HG03469 (cell line): ENCODE data around the gene ADAMTSL5.
"Not testable (repeated sequence)": the region's sequence is repeated elsewhere in the genome, so short reads cannot be mapped to it uniquely, and the experiment has no call there.

ENCODE experiments used
- ATAC-seq: cut with Tn5 transposase; IDR thresholded peaks from one replicate; pipeline ENCODE4 v1.9.1; 2021; ENCODE audit warnings: mild to moderate bottlenecking, moderate library complexity, moderate number of reproducible peaks; ENCODE audit not compliant: unreplicated experiment

Gene ADAMTSL5

DNA sequence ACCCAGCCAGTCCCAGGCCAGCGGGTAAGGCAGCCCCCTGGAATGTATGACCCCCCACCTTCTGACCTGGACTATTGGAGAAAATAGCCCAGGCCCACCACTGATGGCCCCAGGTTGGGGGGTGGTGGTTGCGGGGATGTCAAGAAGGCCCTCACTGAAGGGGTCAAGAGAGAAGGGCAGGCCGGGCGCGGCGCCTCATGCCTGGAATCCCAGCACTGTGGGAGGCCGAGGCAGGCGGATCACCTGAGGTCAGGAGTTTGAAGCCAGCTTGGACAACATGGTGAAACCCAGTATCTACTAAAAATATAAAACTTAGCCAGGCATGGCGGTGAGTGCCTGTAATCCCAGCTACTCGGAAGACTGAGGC is 1.5 kb upstream of the ADAMTSL5 start:
- no peak for ATAC-seq

DNA sequence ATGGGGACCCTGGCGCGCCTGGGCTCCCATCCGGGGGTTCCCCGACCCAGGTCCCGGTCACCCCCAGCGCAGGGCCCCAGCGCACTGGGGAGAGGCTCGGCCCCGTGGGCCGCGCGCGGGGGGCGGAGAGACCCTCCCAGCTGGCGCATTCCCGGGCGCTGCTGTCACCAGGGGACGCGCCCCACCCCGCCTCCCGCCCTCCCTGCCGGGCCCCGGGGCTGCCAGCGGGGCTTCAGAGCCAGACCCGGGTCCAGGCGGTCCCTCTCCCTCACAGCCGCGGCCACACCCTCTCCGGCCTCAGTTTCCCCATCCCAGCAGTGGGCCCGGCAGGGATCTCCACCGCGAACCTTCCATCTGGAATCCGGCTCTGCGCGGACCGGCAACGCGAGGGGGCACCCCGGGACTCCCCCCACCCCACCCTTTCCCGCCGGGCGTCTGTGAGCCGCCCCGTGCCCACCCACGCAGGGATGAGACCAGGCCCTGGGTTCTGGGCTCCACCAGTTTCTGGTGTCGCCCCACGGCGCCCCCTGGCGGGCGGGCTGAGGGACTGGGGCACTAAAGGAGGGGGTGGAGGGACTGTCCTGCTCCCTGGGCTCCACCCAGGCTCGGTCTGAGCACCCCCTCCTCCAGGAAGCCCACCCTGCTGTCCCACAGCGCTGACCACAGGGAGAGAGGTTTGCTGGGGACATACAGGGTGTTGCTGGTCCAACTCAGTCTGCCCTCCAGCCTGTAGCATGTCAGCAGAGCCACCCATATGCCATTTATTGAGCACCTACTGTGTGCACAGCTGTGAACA is 878 bp upstream of the ADAMTSL5 start:
- ATAC-seq: no peak

DNA sequence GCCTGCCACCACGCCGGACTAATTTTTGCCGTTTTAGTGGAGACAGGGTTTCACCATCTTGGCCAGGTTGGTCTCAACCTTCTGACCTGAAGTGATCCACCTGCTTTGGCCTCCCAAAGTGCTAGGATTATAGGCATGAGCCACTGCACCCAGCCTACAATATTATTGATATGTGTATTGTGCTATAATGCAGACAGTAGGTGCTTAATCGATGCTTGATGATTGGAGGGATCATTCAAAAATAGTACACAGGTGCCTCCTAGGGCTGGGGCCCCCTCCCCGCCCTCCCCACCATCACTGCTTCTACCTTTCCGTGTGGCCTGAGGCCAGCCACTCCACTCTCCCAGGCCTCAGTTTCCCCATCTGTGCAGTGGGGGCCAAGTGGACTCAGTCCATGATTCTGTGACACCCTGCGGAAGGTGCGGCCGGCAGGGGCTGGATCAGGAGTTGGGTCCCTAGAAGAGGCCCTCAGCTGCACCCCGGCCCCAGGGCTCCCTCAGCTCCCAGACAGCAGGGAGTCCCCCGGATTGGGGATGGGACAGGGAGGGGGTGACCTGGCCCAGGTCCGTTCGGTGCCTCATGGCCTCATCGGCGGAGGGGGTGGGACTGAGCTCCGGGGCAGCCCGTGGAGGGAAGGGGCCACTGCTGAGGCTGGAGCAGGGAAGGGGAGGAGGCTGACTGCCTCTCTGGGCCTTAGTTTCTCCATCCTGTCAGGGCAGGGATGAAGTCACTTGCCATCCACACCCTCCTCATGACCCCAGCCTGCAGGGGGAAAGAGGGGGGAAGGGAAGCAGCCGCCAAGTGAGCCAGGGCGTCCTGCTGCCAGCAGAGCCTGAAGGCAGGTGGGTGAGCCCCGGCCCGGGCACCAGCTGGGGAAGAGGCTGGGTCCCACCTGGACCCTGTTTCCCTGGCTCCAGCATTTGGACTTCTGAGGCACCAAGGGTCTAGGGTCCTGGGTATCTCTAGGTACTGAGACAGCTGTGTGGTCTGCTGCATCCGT is 1.2 kb downstream of the ADAMTSL5 start:
- no peak for ATAC-seq

DNA sequence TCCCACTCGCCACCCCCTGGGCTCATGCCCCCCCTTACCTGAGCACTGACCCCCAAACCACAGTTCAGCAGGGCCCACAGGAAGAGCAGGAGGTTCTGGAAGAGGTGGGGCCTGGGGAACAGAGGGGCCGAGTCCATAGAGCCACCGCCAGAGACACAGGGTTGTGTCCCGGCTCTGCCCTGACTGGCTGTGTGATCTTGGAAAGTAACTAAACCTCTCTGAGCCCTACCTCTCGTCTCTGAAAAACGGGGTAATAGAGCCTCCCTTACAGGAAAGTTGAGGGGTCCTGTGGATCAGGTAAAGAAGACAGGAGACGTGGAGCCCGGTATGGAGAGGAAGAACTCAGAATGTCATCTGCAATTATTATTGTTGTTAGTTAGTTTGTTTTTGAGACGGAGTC is 2.0 kb downstream of the ADAMTSL5 start:
- no peak for ATAC-seq

DNA sequence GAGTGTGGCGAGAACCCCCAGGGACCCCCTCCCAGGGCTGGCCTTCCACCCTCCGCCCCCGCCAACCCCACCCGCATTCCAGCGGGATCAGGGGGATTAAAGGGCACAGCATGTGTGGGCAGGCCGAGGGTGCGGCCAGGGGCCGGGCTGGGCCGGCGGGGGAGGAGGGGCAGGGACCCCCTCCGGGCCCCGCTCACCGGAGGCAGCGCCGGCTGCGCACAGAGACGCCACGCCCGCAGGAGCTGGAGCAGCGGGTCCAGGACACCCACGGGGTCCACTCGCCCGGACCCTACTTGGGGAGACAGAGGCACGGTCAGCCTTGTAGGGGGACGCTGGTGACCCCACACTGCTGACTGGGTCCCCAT is 2.4 kb downstream of the ADAMTSL5 start:
- ATAC-seq: no peak

DNA sequence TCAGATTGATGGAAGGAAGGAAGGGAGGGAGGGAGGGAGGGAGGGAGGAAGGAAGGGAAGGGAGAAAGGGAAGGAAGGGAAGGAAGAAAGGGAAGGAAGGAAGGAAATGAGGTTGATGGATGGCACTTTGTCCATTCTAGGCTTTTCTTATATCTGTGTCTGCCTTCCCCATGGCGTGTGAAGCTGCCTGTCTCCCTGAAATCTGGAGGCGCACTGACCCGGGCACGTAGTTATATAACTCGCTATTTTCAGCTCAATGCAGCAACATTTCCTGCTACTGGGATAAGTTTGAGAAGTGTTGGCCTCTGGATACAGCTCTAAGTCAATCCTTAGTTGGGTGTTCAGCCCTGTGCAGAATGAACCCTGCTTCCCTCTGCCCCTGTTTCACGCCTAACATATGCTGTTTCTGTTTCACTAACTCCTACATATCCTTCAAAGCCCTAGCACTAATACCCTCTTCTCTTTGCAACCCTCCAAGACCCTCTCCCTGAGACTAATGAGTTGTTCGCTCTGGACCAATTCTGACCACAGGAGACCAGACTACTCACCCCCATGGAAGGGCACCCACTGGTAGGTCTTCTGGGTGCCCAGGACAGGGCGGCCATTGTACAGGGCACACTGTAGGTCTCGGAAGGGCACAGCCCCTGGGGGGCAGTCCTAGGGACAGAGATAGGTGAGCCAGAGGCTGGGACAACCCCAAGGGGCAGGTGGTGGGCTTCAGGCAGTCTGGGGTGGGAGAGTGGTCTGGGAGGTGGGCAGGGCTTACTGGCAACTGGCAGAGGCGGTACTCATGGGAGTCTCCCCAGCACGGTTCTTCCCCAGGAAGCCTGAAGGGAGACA is 3.0 kb downstream of the ADAMTSL5 start:
- ATAC-seq: no peak

DNA sequence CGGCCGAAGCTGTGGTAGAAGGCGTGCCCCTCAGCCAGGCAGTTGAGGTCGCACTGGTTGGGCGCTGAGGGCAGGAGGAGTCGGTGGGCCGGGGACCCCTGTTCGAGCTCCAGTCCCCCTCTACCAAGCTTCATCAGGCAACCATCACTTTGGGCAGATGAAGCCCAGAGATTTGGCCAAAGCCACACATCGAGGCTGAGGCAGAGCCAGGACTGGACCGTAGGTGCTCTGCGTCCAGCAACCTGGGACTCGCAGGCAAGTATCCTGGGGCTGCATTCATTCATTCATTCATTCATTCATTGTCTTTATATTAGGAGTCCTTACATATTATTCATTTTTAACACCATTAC is 4.3 kb downstream of the ADAMTSL5 start:
- no peak for ATAC-seq

DNA sequence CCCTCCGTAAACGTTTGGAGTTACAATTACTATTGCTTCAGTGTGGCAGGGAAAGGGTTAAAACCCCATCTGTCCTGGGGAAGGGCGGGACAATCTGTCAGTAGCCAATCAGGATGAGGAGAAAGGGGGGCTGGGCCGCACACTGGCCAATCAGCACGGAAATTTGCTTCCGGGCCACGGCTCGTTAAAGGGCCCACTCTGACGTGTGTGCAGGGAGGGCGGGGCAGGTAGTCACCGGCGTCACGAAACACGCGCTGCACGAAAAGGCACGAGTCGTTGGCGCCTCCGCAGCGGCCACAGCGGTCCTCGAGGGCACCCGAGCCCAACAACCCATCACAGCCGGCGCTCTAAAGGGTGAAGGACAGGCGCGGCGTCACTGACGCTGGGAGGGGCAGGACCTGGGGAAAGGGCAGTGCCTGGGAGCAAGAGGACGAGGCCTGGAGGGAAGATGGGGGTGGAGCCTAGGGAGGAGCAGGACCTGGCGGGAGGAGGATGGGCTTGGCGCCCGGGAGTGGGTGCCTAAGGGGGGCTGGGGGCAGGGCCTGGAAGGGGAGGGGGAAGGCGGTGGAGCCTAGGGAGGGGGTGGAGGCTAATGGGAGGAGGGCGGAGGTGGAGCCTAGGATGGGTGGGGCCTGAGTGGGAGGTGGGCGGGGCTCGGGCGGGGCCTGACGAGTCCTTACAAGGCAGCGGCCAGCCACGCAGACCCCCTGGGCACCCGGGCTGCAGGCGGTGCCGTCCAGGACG is 4.9 kb downstream of the ADAMTSL5 start:
- no peak for ATAC-seq

DNA sequence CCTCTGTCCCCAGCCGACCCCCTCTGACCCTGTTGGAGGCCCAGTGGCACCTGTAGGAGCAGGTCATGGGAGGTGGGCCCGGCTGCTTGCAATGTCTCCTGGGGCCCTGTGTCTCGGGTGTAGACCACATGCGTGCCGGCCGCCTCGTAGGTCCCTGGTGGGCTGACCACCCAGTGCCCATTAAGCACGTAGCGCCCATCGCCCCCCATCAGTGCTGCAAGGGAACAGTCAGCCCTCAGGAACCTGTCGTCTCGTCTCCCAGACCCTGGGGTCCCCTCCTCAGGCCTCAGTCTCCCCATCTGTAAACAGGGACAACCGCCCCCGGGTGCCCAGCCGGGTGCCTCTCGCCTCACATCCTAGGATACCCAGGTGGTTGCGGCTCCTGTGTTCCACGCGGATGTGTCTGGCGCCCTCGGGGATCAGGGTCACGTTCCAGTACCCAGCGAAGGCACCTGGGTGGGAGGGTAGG is 5.6 kb downstream of the ADAMTSL5 start:
- ATAC-seq: no peak

DNA sequence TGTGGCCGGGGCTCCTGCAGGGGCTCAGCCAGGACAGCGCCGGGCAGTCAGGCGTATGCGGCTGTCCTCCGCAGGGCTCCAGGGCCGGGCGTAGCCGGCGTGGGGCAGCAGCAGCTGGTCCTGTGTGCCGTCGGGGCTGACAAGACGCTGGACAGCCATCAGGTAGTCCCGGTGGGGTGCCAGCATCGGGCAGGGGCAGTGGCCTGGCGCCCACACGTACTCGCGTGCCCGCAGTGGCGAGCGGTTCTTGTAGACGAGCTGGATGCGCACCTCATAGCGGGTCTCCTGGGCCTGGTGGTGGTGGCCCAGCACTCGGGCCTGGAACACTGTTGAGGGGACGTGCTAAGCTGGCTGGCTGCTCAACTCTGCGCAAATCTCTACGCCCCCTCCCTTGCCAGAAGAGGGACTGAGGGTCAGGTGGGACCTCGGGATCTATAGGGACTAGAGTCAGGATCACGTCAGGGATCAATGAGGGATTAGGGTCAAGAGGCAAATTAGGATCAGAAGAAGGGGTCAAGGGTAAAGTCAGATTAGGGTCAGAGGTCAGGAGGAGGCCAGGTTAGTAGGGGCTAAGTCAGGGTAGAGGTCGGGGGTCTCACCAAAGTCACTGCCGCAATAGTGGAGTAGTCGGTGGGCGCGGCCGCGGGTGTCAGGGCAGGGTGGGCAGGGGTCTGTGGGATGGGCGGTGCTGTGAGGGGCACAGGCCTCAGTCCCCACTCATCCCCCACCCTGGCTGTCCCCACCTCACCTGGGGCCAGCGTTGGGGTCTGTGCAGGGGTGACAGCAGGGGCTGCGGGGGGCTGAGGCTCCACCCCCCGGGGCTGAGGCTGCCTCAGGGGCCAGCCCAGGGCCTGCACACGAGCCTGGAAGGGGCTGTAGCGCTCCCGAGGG is 6.6 kb downstream of the ADAMTSL5 start:
- no peak for ATAC-seq

DNA sequence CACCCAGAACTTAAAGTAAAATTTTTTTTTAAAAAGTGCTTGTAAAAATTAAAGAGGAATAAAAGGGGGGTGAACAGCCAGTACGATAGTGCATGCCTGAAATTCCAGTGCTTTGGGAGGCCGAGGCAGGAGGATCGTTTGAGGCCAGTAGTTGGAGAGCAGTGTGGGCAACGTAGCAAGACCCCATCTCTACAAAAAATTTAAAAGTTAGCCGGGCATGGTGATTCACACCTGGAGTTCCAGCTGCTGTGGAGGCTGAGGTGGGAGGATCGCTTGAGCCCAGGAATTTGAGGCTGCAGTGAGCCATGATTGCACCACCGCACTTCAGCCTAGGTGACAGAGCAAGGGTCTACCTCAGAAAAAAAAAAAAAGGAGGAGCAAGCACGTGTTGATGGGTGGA is 7.8 kb downstream of the ADAMTSL5 start:
- no peak for ATAC-seq

DNA sequence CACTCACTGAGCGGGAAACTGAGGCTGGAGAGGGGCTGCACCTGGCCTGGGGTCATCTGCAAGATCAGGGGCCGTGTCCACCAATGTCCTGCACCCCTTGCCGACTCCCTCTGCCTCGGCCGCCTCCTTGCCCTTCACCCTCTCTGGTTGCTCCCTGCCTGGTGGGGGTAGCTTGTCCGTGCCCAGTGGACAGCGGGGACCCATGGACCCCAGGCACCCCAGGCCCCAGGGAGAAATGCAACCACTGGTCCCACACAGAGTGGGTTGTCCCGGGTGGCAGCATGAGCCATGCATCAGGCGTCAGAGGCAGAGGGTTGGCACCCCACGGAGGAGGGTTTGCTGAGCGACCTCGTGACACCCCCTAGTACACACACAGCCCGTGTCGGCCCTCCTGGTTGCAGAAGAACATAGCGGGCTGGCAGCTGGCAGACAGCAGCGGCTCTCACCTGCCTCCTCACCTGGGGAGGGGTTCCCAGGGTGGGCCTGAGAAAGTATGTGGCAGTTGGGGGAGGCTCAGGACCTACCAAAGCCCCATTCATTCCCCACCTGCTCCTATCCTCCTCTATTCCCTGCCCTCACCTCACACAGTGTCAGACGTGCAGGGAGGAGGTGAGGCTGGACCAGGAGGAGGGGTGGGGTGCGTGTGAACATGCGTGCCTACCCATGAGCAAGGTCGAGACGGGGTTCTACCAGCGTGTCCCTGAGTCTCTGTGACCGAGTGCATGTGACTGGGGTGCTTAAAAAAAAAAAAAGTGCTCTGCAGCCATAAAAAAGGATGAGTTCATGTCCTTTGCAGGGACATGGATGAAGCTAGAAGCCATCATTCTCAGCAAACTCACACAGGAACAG is 8.7 kb downstream of the ADAMTSL5 start:
- no peak for ATAC-seq

DNA sequence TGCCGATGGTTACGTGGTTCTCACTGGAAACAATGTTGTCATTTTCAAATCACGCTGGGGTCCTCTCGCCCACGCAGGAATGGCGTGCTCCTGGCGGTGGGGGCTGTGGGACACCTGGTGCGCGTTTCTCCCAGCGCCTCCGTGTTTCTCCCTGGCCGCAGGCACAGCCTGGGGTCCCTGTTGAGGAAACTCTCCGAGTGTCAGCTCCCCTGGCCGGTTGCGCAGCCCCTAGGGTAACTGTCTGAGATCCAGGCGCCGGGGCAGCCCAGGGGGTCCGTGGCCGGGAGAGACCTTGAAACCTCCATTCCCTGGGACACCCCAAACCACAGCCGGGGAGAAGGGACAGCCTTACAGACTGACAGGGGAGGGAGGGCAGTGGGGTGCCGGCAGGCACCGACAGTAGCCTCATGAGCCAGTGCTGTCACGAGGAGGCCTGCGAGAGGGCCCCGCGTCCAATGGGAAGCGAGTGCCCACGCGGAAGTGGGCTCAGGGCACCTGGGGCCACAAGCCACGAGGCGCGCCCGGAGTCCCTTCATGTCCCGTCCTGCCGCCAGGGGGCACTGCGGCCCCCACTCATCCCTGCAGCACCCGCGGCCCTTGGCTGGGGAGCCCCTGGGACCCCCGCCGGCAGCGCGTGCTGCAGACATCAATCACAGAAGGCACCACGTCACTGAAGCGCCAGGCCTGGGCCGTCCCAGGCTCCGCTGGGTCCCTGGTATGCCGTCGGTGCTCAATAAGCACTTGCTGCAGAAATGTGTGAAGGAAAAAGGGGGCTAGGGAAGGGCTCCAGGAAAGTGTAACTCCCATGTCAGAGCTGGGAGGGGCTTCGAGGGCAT is 9.5 kb downstream of the ADAMTSL5 start:
- ATAC-seq: no peak

DNA sequence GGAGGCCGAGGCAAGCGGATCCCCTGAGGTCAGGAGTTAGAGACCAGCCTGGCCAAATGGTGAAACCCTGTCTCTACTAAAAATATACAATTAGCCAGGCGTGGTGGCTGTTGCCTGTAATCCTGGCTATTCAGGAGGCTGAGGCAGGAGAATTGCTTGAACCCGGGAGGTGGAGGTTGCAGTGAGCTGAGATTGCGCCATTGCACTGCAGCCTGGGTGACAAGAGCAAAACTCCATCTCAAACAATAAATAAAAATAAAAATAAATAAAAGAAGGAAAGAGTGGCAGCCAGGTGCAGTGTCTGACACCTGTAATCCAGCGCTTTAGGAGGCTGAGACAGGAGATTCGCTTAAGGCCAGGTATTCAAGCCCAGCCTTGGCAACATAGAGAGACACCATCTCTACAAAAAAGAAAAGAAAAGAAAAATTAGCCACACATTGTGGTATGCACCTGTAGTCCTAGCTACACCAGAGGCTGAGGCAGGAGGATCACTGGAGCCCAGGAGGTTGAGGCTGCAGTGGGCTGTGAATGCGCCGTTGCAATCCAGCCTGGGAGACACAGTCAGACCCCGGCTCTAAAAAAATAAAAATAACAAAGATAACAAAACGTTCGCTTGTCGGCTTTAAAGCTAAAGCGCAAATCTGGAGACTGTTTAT is 10.3 kb downstream of the ADAMTSL5 start:
- no peak for ATAC-seq

DNA sequence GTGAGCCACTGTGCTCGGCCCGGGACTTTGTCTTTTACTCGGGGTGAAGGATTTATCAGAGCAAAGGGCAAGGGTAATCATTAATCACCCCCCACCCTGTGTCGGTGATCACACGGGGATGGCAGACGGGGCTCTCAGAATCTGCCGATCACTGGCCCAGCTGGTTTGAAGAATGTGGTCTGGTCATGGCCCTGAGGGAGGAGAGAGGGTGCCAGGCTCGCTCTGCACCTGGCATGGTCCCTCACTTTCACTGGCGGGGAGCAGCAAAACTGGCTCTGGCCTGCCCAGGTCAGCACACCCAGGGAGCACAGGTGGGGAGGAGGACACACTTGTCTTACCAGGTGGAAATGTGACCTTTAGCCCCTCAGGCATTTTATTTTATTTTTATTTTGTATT is 11.6 kb downstream of the ADAMTSL5 start:
- ATAC-seq: no peak

DNA sequence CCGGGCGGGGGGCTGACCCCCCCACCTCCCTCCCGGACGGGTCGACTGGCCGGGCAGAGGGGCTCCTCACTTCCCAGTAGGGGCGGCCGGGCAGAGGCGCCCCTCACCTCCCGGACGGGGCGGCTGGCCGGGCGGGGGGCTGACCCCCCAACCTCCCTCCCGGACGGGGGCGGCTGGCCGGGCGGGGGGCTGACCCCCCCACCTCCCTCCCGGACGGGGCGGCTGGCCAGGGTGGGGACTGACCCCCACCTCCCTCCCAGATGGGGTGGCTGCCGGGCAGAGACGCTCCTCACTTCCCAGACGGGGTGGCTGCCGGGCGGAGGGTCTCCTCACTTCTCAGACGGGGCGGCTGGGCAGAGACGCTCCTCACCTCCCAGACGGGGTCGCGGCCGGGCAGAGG is 13.6 kb downstream of the ADAMTSL5 start:
- not testable (repeated sequence) for ATAC-seq

DNA sequence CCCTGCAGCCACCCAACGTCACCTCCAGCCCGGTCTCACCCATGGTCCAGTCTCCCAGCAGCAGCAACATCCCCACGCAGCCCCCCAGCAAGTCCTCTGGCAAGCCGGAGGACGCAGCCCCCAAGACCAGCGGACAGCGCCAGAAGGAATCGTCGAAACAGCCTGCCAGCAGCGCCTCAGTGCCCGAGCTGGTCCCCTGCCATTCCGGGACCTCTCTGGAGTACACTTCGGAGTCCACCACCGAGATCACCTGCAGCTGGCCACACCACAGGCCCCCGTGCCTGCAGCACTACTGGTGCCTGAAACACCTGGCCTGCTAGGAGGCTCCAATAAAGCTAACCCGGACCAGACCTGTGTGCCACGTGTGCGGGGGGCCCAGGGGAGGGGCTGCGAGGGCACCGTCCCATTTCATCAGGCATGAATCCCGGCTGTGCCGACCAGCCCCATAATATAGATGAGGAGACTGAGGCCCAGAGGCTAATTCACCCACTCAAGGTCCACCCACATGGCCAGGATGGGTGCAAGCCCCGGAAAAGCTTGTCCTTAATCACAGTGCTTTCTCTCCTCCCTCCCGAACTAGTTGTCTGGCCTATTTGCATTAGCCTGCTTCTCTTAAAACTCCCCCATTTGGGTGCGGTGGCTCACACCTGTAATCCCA is 15.1 kb downstream of the ADAMTSL5 start:
- ATAC-seq: no peak
